T-helper 1 cell (primary cell): ENCODE results near the gene IDH1.
"Not testable (repeated sequence)": the region's sequence is repeated elsewhere in the genome, so short reads cannot be mapped to it uniquely, and the experiment has no call there.

Source experiments
- DNase-seq, 5 donors: peaks; one replicate each; pipeline ENCODE4 v3.0.0-alpha.2; 2012 to 2020

IDH1 gene

DNA sequence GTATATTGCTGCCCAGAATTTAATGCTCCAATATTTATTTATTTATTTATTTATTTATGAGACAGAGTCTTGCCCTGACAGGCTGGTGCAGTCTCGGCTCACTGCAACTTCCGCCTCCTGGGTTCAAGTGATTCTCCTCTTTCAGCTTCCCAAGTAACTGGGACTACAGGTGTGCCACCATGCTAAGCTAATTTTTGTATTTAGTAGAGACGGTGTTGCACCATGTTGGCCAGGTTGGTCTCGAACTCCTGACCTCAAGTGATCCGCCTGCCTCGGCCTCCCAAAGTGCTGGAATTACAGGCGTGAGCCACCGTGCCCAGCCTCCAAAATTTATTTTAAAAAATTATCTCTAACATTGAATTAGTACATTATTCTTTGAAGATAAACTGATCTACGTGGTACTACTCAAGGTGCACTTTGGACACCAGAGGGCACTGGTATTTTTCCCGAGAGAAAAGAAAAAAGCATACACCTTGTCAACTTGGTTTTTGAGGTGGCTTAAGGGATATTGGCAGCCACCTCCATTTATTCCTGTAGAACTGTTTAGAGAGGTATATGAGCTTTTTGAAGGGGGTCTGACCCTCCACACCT is 1.4 kb upstream of the IDH1 start:
- no peak for DNase-seq

DNA sequence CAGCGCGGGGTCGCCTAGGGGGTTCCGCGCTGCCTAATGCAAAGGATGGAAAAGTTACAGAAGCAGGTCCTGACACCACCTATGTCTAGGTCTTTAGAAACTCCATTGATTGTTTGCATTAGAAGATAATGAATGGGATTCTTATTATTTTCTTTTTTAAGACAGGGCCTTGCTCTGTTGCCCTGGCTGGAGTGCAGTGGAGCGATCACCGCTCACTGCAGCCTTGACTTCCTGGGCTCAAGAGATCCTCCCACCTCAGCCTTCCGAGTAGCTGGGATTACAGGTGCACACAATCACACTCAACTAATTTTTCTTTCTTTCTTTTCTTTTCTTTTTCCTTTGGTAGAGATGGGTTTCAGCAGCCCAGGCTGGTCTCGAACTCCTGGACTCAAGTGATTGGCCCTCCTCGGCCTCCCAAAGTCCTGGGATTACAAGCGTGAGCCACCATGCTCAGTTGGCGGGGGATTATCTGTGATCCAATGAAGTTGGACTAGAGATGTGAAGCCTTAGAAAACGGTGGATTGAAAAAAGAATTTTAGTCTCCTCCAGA is 761 bp upstream of the IDH1 start:
- DNase-seq: no peak

DNA sequence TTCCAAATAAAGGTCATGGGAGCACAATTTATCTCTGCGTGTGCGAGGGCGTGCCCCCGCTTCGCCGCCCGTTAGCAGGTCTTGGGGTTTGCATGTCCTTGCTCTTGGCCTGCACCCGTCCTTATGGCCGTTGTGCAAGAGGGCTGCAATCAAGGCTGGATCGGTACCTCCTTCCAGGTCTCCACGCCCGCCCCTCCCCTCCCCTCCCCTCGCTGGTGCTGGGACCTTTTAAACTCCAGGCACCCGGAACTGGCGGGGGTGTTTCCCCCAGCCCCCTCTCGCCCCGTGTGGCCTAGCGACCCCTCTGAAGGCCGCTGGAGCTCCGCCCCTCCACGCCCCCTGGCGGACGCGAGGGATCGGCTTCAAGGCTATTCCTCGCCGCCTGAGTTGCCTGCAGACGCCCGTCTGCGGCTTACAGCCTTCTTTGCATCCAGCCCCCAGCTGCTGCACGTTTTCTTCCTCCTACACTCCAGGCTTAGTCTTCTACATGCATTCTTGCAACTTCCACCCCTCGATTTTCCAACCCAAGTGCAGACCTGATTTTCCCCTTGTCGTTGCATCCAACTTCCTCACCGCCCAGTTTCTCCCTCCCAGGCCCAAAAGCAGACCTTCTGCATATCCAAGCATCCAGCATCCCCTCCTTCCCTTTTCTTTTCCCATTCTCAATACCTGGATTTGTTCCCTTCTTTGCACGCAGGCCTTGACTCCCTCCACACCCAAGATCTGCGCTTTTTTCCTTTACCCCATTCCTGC is 577 bp downstream of the IDH1 start:
- peak; percentile 66 to 83 (median 74) for DNase-seq

DNA sequence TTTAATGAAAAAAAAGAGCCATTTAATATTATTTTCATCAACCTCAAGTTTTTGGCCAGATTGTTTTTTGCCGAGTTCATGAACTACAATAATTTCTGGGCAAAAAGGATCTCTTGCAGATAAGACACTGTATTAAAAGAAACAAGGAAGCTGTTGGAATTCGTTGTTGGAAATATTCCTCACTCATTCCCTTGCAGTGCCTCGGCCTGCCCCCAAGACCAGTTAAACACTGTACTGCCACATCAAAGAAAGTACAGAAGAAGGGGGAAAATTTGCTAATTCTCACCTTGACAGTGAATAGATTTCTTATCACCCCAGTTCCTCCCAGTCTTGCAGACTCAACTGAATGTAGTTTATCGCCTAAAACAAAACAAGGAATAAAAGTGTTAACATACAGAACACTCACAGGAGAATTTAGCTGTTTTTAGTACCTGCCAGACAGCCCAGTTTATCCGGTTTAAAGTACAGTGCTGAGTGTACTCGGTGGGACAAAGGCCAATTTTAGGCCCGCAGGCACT is 1.2 kb downstream of the IDH1 start:
- no peak for DNase-seq

DNA sequence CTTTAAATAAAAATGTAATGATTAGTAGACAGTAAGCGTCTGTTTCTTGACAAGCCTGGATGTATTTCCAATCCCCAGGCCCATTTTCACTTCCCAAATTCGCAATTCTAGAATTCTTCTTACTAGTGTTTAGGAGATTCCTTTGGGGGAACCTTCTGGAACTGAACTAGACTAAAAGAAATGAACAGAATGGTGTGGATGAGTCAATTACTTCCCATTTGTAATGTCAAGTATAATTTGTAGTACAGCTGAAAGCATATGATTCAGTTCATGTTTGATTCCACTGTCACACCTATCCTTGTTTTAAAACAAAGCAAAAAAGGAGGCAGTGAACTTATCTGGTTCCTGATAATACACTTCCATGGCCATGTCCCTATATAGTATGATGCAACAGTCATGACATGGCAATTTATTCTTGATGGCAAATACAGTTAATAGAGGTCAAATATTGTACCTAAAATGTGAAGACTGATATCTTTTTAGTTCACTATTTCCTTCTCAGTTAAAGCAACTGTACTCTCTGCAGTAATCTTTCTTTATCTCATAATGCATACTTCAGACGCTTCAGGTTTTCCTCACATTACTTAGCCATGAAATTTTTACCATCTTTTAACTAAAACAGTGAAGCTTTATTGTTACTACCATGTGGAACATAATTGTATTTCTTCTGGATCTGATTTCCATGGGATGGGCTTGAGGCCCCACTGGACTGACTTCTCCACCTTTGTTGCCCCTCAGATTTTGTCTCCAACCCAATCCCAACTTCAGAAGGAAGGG is 2.0 kb downstream of the IDH1 start:
- no peak for DNase-seq

DNA sequence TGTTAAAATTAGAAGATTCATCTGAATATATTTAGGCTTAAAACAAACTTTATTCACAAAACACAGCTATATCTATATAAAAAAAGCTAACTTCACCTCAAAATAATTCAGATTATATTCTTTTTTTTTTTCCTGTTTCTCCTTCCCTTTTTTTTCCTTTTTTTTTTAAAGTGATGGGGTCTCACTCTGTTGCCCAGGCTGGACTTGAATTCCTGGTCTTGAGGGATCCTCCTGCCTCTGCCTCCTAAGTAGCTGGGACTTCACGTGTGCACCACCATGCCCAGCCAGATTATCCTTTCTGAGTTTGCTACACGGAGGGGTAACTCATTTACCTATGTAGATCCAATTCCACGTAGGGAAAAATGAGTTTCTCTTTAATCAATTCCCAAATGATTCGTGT is 3.8 kb downstream of the IDH1 start:
- no peak for DNase-seq

DNA sequence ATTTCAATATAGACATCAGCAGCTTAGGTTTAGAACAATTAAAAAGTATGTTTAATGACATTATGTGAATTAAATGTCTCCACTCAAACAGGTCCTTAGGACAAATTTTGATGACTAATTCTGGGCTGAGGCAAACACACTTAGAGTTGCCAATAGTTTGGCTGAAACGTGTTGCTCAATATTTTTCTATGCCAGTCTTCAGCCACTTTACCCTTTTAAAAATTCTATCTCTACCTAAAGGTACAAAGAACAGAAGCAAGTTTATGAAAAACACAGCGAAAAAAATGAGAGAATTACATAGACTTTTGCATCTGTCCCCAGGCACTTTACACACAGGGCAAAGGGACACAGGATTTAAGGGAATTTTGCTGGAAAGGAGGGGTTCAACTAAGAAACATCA is 4.5 kb downstream of the IDH1 start:
- no peak for DNase-seq

DNA sequence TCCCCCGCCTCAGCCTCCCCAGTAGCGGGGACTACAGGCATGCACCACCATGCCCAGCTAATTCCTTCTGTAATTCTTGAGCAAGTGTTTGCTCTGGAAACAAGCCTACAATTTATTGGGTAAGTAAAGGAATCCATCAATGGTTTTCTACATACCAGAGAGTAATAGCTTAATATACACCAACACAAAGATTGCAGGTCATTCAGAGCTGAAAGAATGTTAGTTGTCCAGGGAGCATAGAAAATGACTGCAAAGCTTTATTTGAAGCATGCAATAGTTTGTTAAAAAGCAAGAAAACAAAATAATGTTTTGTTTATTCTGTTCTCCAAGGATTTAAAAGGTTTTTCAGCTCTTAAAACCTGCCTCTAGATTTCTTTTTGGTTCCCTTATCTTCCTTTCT is 5.6 kb downstream of the IDH1 start:
- DNase-seq: no peak

DNA sequence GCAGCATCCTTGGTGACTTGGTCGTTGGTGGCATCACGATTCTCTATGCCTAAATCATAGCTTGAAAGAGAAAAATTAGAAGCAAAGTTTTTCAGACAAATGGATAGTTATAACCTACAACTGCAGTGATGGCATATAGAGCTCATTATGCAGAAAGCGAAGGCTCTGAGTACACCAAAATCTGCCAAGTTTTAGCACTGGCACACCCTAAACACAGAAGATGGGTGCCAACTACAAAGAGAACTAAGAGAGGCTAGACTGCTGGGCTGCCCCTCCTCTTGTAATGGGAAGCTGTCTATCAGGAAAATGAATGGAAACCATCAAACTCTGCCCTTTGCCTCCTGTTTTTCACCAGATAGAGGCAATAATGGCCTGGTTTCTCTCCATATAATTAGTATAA is 6.3 kb downstream of the IDH1 start:
- DNase-seq: no peak

DNA sequence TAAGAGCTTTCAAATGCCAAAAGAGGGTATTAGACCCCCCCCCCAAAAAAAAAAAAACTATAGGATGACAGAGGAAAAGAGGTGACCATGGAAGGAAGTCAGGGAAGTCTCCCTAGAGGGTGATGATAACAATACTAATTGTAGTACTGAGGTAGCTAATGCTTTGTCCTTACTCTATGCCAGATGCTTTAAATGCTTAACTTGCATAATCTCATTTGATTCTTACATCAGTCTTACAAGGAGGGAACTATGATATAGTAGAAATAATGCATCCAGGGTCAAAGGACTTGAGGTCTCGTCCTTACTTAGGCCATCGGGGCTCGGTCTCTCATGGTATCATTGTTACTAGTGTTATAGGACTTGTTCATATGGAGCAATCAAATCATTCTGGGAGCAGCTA is 9.1 kb downstream of the IDH1 start:
- DNase-seq: no peak

DNA sequence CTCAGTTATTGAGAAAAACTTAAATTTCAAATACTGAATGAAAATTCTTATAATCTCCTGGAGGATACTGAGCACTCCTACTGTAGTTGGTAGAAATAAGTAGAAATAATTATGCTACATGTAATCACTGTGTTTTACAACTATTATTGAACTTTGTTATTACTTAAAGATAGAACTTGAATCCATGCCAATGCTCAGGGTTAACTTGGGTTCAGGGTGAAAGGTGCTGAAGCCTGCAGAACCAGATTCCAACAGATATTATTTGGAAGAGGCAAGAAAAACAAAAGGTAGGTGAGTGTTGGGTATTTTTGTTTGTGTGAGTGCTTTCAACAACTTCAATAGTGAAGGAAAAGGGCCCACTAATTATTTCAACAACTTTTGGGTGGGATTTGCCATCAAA is 10.4 kb downstream of the IDH1 start:
- DNase-seq: no peak

DNA sequence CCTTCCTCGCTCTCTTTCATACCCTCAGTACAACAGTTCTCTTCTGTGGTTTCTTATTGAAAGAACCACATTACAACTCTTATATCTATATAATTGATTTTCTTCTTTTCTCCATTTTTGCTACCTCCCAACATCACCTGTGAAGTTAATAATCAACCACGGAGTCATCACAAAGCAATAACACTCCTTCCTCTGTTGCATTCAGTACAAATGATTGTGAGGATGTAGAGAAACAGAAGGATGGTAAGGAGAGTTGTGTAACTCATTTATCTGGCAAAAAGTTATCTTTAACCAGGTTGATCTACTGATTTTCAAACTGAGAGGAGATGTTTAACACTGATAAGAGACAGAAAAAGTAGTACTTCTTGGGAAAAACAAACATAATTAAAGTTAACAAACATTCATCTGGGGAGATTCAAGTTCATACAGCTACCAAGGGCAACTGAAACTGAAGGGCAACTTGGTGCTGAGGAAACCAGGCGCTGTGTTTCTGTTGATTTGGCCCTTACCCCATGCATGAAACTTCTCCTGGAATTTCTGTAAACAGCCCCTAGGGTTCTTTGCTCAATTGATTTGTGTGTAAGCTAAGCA is 14.2 kb downstream of the IDH1 start:
- DNase-seq: no peak

DNA sequence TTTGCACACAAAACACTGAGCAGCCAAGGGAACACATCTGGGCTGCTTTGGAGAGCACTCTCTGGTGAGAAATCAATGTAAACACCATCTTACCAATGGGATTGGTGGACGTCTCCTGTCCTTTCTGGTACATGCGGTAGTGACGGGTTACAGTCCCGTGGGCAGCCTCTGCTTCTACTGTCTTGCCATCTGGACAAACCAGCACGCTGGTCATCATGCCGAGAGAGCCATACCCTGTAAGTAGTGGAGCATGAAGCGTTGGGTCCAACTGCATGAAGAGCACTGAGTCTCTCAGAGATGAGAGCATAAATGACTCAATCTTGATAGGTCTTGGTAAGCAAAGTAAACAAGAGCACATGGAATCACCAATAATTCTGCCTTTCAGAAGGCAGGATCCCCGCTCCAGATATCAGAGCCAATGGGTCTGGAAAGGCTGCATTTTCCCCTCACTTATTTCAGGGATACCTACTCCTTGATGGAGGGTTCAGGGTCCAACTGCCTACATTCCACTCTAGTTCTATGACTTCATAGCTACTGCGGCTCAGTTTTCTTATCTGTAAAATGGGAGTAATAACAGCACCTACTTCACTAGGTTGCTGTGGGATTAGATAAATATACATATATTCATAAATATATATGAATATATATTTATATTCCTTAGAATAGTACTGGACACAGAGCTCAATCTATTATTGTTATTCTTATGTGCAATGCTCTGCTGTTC is 14.9 kb downstream of the IDH1 start:
- no peak for DNase-seq

DNA sequence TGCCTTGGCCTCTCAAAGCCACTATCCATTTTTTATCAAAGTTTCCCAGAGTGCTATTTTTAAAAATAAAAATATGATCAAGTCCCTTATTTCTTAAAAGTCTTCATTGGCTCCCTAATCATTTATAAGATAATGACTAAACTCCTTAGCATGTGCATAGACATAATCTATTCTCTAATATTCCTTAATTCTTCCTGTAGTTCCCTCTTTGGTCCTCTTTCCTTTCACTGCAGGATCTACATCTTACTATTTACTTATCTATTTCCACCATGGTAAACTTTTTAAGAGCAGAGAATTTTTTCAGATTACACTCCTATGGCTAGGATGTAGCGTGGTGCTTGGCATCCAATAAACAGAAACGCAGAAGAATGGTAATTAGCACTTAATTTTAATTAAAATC is 19.0 kb downstream of the IDH1 start:
- no peak for DNase-seq

DNA sequence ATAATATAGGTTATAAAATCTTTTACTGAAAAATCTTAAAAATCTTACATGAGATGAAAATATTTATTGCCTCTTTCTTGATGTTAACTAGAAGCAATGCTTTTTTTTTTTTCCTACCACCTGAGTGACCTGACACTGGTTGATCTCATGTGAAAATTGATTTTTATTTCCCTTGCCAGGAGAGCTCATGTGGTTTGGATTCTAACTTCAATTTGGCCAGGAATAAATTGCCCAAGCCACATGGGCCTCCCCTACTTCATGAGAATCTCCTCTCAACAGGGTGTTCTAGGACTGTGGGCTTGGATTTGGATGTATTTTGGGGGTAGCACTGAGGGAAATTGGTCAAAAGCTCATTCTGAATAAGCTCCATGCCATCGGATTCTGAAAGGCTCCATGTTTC is 20.1 kb downstream of the IDH1 start:
- no peak for DNase-seq

DNA sequence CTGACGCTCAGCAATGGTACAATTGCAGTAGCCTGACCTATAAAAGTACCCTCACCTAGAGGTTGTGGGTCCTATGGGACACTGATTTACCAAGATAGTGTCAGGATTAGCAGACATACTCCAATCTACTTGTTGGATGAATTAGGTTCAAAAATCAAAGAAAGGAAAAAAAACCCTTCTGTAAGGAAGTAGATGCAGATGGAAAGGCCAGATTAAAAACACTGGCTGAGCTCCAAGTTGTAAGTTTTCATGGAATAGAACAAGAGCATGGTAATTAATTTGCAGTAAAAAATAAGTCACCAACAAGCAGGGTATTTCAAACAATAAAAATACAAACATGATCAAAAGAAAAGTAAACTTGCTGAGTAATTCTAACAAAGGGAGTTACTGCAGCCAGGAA is 26.4 kb downstream of the IDH1 start:
- DNase-seq: no peak

DNA sequence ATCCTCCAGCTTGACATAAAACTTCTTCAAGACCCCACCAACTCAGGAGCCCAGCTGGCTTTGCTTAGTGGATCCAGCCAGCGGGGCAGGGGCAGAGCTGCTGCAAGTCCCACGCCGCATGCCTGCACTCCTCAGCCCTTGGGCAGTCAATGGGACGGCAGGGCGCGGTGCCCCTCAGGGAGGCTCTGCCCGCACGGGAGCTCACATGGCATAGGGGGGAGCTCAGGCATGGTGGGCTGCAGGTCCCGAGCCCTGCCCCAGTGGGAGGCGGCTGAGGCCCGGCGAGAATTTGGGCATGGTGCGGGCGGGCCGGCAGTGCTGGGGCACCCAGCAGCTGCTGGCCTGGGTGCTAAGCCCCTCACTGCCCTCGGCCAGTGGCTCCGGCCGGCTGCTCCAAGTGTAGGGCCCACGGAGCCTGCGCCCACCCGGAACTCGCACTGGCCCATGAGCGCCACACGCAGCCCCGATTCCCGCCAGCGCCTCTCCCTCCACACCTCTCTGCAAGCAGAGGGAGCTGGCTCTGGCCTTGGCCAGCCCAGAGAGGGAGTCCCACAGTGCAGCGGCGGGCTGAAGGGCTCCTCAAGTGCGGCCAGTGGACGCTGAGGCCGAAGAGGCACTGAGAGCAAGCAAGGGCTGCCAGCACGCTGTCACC is 27.2 kb downstream of the IDH1 start:
- no peak for DNase-seq

DNA sequence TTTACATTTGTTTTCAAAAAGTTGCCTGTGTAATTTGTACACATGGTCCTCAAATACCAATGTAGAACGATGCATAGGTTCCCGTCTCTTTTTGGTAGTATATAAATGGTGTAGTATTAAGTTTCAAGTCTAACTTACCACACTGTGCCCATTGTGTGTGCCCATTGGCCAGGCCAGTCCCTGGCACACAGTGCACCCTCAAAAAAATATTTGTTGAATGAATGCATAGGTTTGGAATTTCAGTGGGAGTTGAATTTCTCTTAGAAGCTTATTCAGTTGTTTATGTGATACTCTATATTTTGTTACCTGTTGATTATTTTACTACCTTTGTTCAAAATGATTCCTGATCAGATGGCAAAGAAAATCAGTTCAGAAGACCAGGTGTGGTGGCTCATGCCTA is 30.1 kb downstream of the IDH1 start:
- DNase-seq: no peak

DNA sequence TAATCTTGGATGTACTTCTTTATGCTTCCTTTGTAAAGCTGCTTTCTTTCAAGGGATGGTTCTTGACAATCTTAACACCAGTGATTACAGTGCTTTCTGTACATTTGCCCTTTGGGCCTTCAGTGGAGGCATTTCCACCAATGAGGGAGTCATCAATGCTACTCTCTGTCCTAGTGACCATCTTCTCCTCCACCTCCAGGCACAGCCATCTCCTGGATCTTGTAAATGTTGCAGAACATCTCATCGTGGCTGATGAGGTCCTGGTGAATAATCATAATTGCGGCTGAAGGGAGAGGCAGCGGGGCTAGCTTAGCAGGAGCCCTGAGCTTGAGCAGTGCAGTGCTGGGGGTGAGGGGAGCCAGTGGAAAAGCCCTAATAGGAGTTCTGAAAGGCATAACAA is 32.5 kb downstream of the IDH1 start:
- no peak for DNase-seq

DNA sequence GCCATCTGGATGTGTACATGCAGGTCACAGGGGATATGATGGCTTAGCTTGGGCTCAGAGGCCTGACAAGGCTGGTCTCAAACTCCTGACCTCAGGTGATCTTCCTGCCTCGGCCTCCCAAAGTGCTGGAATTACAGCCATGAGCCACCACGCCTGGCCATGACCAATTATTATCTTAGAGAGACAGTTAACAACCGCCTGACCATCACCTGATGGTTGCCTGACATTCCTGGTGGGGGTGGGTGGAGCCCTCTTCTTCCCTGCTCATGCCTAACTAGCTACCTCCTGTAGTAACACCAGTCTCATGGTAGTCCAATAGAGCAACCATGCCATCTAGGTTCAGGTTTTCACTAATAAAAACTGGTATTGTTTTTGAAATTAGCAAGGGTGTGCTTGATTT is 33.0 kb downstream of the IDH1 start:
- DNase-seq: not testable (repeated sequence)

DNA sequence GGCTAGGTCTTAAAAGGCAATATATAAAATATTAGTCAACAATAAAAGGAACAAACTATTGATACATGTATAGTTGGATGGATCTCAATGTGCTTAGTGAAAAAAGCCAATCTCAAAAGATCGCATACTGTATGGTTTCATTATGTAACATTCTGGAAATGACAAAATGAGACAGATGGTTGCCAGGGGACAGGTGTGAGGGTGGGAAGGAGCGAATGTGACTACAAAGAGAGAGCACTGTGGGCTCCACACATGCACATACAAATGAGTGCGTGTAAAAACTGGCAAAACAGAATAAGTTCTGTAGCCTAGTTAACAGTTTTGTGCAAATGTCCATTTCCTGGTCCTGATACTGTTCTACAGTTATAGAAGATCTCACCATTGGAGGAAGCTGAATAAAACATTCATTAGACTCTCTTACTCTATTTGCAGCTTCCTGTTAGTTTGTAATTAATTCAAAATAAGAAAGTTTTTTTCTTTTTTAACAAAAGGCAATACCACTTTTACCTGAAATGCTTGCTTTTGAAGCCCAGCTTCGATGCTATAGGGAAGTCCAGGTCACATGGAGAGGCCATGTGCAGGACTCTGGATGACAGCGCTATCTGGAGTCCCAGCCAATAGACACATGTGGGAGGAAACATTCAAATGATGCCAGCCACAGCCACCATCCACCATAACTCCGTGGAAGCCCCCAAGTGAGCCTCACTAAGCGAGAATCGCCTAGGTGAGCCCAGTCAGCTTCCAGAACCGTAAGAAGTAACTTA is 44.0 kb downstream of the IDH1 start:
- DNase-seq: no peak
